Activated T-cell treated with anti-CD3 and anti-CD28 coated beads for 1 hour (primary cell): ENCODE data around the gene JMJD7.

Experiments
- DNase-seq: peaks from one replicate; pipeline ENCODE4 v3.0.0-alpha.2; 2020; ENCODE audit warnings: low read depth

JMJD7 gene

DNA sequence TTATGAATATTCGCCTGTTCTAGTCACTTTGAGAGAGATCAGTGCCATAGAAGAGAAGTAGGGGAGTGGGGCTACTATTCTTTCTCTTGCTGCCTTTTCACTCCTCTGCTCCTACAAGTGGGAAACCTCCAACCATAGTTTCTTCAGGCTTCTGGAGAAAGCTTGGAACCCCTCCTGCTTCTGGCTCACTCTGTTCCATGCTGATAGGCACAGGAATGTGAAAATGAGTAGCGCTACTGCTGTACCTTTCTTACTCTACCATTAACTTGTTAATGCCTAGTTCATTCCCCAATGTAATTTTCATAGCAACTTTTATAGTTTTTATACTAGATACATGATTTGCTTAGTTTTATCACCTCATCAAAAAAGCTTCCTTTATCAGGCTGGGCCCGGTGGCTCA, 26.7 kb upstream of the JMJD7 start:
- DNase-seq = no peak

DNA sequence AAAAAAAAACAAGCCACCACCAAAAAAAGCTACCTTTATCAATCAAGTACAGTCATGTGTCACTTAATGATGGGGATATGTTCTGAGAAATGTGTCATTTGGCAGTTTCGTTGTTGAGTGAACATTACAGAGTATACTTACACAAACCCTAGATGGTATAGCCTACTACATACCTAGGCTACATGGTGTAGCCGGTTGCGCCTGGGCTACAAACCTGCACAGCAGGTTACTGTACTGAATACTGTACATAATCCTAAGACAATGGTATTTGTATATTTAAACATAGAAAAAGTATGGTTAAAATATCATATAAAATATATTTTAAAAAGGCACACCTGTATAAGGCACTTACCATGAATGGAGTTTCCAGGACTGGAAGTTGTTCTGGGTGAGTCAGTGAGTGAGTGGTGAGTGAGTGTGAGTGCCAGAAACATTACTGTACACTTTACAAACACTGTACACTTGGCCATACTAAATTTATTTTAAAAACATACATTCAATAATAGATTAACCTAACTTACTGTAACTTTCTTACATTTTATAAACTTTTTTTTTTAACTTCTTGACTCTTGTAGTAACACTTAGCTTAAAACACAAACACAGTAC, 25.9 kb upstream of the JMJD7 start:
- no peak for DNase-seq

DNA sequence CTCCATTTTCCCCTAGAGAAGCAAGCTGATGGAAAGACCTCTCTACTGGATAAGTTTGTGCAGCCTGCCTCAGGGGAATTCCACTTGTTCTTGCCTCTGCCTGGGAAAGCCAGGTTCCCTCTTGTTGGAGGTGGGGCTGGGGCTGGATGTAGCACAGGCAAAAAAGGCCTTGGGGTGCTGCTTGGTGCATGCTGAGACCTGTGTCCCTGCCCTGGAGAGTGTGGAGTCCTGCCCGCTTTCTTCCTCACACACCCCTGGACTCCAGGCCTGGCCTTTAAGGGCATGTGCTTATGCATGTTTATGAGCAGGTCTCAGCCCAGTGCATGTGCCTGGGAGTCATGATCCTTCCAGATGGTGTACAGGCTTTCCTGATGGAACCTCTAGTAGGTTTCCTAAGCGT, 23.5 kb upstream of the JMJD7 start:
- no peak for DNase-seq

DNA sequence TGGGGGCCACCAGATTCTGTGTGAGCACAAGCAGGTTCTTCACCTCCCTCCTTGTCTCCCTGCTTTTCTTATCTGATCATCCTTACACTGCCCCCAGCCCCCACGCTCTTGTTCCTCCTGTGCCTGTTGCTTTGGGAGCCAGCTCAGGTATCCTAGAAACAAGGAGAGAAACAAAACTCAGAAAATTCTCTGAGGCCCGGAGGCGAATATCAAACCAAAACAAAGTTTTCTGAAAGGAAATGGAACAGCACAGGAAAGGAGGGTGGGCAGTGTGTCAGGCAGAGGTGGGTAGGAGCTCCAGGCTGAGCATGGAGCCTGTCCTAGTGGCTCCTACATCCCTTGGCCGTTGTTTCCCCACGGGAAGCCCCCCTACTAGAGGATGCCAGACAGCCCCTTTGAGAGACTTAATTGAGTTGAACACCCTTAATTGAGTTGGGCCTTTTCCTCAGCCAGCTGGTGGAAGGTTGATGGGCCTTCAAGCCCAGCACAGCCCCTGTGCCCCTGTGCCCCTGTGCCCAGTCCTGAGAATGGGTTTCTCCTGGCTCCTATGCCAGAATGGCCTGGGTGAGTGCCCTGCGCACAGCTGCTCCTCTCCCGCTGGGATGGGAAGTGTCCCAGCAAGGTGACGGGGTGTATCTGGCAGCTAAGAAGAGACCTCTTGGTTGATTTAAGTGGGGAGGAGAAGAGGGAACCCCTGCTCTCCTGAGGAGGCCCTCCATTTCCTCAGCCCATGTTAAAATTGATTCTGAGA, 22.8 kb upstream of the JMJD7 start:
- no peak for DNase-seq

DNA sequence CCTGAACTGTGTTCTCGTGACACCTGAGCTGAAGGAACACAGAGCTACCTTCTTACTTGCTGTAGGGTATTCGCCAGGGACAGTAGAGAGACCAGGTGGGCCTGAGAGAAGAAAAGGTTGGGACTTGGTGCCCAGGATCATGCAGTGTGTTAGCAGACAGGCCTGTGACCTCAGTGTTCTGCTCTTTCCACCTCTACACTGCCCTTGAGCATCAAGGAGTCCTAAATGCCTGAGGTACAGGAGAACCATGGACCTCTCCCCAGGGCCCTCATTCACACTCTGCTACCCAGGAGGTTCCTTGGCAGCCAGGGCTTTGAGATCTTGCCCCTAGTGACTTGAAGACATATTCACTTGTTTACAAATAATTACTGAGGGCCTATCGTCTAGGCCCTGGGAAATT, 22.2 kb upstream of the JMJD7 start:
- no peak for DNase-seq

DNA sequence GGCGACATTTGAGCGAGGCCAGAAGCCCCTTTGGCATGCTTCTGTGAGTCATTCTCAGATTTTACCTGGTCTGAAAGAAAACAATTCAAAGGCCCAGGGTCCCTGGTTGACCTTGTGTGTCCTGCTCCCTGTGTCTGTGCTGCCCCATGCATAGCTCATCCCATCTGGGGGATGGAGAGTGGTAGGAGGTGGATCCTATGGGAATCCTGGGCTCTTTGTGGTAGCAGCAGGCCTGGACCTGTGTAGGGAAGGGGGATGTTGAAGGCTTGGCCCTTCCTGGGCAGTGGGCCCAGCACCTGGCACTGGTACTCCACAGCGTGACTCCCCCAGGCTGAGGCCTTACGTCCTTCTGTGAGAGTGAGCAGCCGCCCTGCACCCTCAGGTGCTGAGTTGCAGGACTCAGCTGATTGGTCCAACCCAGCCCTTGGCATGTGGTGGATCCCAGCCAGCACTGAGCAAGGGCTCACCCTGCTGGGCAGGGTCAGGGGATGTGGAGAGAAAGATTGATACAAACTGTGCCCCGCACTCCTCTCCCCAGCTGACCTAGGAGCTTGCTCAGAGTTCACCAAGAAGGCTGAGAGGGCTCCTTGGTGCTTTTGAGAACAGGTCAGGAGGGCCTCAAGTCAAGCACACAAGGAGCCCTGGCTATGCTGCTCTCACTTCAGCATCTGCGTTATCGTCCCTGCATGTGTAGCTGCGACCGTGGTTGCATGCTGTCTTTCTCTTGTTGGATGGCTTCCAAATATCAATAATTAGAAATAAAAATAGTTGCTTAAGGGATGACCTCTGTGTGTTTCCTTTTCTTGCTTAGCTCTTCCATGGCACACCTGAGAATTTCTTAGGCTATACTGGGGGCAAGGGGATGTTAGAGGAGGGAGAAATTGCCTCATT, 21.4 kb upstream of the JMJD7 start:
- DNase-seq = no peak

DNA sequence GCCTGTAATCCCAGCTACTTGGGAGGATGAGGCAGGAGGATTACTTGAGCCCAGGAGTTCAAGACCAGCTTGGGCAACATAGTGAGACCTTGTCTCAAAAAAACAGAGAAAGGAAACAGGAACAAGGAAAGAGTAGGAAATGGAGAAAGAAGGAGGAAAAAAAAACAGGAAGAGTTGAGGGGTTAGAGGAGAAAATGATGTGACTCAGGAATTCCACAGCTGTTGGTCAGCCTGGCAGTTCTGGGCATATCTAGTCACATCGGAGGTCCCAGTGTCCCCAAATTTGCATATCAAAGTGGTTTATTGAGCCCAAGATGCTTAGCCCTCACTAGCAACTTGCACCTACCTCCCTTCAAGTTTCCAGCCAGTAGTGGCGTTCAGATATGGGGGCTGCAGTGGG, 18.8 kb upstream of the JMJD7 start:
- DNase-seq = no peak

DNA sequence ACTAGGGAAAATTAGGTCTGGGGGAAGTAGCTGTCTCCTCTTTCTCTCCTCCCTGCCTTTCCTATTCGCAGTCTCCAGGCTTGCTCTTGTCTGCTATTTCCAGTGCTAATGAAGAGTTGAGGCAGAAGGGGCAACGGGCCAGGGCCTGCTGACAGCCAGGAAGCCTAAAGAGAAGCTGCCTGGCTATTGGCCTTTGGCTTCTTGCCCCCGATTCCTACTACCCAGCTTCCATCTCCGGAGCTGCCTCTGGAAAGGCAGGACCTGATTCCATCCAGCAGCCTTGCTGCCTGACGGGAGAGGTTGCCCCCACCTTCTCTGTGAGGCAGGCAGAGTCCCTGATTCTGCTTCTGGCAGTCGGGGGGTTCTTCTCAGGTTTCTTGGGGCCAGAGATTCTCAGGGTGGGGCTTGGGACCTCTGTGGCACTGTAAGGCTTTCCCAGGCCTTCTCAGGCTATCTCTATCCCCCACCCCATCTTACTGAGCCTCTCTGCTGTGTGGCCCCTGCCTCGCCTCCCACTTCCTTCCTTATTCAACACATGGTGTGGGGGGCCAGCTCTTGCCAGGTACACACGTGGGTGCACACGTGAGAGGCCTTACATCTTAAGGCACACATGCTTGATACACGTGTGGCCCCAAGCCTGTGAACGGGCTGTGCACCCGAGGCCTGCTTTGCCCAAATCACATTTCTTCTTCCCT, 18.2 kb upstream of the JMJD7 start:
- no peak for DNase-seq

DNA sequence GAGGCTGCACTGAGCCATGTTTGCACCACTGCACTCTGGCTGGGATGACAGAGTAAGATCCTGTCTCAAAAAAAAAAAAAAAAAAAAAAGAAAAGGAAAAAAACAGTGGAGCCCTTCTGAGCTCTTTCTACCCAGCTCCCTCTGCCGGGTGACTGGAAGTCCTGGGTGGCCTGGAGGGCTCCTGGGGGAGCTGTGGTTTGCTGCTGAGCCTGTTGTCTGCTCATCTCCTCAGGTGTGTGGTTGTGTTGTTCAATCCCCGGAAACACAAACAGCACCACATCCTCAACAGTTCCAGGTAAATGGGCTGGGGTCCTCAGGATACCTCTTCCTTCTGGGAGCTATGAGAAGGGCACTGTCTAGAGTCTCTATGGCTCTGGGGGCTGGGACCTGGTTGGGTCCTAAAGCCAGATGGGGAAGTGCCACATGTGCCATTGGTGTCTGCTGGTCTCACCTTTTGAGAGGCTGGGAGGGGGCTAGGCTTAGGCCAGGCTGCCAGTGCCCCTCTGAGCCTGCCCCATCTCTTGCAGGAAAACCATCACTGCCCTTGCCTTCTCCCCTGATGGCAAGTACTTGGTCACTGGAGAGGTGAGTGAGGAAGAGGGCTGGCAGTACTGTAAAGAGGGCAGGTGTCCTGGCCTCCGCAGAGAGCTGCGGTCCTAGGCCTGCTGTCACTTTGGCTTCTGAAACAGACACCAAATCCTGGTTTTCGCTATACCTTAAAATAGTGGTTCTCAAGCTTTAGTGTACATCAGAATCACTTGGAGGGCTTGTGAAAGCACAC, 17.1 kb upstream of the JMJD7 start:
- DNase-seq = no peak

DNA sequence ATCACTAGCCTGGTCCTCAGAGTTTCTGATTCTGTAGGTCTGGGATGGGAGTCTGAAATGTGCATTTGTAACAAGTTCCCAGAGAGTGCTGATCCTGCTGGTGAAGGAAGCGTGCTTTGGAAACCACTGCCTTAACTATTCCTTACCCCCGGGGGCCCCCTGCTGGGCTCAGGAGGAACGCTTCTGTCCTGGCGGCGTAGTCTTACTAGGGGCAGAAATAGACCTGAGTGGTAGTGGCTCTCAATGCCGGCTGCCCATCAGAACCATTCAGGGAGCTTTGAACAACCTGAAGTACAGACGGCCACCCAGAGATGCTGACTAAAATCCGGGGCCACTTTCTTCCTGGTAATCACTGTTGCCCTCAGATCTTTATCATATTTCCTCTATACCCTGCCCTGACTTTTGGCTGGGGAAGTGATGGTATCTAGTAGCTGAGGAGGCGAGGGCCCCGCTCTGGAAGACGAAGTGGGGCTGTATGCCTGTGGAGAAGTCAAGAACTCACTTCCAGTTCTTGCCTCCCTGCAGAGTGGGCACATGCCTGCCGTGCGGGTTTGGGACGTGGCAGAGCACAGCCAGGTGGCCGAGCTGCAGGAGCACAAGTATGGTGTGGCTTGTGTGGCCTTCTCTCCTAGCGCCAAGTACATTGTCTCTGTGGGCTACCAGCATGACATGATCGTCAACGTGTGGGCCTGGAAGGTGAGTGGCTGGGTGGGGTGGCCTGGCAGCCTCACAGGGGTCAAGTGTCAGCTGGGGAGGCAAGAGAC, 16.3 kb upstream of the JMJD7 start:
- DNase-seq = peak; percentile 65

DNA sequence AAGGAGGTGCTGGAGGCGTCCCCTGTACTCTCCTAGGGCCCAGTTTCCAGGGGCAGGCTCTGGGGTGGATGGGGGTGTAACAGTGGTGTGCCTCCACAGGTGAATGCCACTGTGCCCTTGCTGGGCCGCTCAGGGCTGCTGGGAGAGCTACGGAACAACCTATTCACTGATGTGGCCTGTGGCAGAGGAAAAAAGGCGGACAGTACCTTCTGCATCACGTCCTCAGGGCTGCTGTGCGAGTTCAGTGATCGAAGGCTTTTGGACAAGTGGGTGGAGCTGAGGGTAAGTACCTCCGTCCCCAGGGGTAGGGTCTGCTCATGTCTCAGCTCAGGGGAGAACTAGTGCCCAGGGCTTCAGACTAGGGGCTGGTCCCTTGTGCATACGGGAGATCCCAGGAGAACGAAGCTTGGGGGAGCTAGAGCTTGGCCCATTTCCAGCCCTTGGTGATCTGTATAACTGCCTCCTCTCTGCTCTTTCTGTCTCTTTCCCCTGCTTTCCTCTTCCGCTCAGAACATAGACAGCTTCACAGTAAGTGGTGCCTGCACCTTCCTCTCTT, 15.0 kb upstream of the JMJD7 start:
- DNase-seq = no peak

DNA sequence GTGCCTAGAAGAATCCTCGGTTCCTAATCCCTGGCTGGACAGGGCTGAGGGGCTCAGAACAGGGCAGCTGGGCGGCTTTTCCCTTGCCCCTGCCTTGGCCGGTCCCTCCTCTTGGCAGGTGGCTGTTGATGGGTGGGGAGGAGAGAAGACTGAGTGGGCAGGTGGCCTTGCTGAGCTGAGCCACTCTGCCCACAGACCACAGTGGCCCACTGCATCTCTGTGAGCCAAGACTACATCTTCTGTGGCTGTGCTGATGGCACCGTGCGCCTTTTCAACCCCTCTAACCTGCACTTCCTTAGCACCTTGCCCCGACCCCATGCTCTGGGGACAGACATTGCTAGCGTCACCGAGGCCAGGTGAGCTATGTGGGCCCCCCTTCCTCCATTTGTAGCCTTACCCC, 14.5 kb upstream of the JMJD7 start:
- no peak for DNase-seq

DNA sequence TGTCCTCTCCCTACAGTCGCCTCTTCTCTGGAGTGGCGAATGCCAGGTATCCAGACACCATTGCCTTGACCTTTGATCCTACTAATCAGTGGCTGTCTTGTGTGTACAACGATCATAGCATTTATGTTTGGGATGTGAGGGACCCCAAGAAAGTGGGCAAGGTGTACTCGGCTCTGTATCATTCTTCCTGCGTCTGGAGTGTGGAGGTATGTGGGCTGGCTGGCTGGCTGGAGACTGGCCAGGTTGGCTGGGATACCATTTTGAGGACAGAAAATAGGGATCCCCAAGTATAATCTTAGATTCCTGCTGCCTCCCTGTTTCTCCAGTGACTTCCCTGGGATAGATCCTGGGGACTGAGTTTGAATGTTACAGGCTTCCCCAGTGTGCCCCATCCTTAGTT, 13.4 kb upstream of the JMJD7 start:
- no peak for DNase-seq

DNA sequence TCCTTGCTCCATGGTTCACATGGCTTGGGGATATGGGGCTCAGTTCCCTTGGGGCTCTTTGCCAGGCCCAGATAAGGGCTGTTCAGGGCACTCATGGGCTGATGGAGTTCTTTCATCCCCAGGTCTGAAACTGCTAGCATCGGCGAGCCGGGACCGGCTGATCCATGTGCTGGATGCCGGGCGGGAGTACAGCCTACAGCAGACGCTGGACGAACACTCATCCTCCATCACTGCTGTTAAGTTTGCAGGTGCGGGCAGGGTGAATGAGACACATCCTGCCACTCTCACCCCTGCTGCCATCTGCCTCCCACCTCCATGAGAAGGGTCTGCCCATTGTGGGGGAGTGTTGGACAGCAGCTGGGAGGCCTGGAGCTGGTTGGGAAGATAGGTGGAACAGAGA, 11.1 kb upstream of the JMJD7 start:
- no peak for DNase-seq

DNA sequence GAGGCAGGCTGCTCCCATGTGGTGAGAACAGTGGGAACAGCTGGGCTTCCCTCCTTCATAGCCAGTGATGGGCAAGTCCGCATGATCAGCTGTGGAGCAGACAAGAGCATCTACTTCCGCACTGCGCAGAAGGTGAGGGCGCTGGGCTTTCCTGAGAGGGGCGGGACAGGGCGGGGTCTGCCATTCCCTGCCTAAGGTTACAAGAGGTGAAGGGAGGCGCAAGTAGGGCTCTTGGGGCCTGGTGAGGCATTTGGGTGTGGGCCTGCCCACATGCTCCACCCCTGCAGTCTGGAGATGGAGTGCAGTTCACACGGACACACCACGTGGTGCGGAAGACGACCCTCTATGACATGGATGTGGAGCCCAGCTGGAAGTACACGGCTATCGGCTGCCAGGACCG, 10.6 kb upstream of the JMJD7 start:
- no peak for DNase-seq

DNA sequence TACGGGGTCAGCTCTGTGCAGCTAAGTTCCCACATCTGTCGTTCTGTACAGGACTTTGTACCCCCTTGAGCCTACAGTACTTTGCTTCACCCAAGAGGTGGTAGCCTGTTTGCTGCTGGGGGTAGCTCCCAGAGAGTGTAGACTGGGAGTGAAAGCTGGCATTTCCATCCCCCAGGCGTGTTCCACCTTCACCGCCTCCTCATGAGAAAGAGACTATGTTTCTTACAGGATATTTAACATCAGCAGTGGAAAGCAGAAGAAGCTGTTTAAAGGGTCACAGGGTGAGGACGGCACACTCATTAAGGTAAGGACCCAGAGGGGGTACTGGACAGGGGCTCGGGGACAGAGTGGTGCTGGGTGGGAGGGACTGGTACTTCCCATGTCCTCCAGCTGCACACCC, 10.1 kb upstream of the JMJD7 start:
- no peak for DNase-seq

DNA sequence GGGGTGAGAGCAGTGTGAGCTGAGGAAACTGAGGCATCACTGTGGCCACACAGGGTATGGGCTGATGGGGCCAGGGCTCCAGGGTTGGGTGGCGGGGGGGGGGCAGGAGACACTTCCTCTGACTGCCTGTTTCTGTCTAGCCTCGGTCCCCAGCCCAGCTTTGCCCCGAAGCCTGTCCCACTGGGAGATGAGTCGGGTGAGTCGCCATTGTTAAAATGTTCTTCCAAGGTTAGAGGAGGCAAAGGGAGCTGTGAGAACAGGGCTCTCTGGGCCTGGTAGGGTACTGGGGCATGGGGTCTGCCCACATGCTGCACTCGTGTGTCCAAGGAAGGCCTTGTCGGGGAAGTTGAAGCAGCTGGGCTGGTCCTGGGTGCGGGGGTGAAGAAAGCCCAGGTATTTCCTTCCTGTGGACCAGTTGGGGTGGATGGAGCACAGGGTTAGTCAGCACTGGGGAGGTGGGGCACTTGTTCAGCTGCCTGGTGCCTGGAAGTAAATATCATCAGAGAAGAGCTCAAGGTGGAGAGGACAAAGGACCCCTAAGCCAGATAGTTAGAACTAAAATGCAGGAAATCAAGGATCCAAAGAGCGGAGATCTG, 8.3 kb upstream of the JMJD7 start:
- no peak for DNase-seq

DNA sequence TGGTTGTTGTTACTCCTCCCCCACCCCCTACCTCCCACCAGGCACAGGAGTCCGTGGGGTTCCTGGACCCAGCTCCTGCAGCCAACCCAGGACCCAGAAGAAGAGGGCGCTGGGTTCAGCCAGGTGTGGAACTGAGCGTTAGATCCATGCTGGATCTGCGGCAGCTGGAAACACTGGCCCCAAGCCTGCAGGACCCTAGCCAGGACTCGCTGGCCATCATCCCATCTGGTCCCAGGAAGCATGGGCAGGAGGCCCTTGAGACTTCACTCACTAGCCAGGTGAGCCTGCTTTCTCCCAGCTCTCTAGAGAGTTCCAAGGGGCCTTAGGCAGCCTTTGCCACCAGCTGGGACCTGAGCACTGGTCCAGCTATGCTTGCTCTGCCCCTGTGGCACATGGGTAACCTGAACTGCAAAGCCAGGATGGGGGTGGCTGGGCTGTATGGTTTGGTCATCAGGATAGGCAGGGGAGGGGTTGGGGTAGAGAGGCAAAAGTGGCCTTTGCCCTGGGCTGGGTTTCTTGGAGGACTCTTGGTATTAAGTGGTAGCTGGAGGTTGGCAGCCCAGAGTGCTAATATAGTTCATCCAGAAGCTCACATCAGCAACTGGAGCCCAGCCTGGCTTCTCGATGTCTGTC, 7.0 kb upstream of the JMJD7 start:
- DNase-seq = no peak

DNA sequence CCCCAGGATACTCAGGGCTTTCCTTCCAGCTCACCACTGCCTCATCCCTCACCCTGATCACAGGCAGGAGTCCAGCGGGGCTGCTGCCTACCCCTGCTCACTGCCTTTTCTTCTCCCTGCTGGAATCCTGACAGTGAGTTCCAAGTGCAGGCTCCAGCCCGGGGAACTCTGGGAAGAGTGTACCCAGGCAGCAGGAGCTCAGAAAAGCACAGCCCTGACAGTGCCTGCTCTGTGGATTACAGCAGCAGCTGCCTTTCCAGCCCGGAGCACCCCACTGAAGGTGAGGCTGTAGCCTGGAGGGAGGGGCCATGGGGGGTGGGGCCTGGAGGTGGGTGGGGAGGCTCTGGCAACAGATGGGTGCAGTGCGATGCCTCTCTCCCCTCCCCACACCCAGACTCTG, 6.1 kb upstream of the JMJD7 start:
- DNase-seq = no peak

DNA sequence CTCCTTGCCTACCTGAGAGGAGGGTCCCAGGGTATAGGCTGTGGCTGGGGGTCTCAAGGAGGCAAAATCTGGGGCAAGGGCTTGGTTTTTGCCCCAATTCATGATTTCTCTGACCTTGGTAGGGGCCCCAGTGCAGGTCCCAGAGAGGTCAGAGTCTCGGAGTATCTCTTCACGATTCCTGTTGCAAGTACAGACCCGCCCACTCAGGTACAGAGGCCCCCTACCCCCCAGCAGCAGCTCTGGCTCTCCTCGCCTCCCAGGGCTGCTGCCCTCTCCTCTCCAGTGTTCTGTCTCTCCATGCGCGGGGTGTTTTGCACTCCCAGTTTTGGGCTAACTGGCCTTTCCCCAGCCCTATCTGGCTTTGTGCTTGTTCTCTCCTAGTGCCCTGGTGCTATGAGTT, 5.4 kb upstream of the JMJD7 start:
- DNase-seq = no peak
